ENCODE data around the gene CLIC1.
A peak's percentile ranks its signal among the peaks of the same experiment; 100 is the strongest.

Gene CLIC1

GRCh38 chr6:31708224-31708623 lies 28.1 kb downstream of the CLIC1 start:
- DNase-seq (ENCODE audit: low read depth), result no peak
- H3K4me3 ChIP-seq (ENCODE audit: low read depth, low read length), result no peak overlapping the region

- H3K4me3 ChIP-seq (ENCODE audit: low read depth, low read length), result no peak overlapping the region
- DNase-seq (ENCODE audit: low read depth), result no peak
These were observed 28.6 kb downstream of the CLIC1 start for GRCh38 chr6:31707701-31708100.

DNA sequence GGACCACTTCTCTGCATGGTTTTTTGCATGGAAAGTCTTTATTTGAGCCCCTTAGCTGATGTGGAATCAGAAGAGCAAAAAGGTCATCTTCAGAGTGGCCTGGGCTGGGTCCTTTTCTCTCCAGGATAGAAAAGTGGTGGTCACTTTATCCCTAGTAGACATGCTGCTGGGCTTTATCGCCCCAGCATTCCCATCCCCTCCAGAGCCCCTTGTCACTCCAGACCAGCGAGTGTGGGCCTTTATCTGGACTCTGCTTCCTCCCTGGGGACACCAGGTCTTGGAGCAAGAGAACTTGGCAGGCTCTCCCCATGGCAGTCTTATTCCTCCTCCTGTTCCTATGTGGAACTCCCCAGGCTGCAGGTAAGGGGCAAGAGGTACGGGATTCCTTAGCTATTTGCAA lies 29.7 kb downstream of the CLIC1 start, which contains the start of gene LY6G6F:
TSS of gene LY6G6F (plus strand) at position 268 of the 400 bp plus-strand sequence. CDS start at position 309, 41 bp downstream.
- no peak for DNase-seq (ENCODE audit: low read depth)
- no peak within 1 kb of the TSS for H3K4me3 ChIP-seq (ENCODE audit: low read depth, low read length)

GRCh38 chr6:31705931-31706330 lies 30.4 kb downstream of the CLIC1 start:
- no peak for DNase-seq (ENCODE audit: low read depth)
- no peak overlapping the region for H3K4me3 ChIP-seq (ENCODE audit: low read depth, low read length)

GRCh38 chr6:31702819-31703716 lies 33.3 kb downstream of the CLIC1 start, which contains the start of gene ABHD16A:
Gene ABHD16A, minus strand, starts transcription at chr6:31703324. Its CDS starts 43 bp downstream, at chr6:31703281.
- peak within 1 kb of the TSS; percentile 81 for H3K4me3 ChIP-seq (ENCODE audit: low read depth, low read length)
- peak; percentile 94 for DNase-seq (ENCODE audit: low read depth)

- no peak for DNase-seq (ENCODE audit: low read depth)
- H3K4me3 ChIP-seq (ENCODE audit: low read depth, low read length), result peak overlapping the region; percentile 81
These were observed 33.9 kb downstream of the CLIC1 start for GRCh38 chr6:31702405-31702818.

GRCh38 chr6:31701666-31702404 lies 34.5 kb downstream of the CLIC1 start:
- no peak for DNase-seq (ENCODE audit: low read depth)
- H3K4me3 ChIP-seq (ENCODE audit: low read depth, low read length), result peak overlapping the region; percentile 81

DNA sequence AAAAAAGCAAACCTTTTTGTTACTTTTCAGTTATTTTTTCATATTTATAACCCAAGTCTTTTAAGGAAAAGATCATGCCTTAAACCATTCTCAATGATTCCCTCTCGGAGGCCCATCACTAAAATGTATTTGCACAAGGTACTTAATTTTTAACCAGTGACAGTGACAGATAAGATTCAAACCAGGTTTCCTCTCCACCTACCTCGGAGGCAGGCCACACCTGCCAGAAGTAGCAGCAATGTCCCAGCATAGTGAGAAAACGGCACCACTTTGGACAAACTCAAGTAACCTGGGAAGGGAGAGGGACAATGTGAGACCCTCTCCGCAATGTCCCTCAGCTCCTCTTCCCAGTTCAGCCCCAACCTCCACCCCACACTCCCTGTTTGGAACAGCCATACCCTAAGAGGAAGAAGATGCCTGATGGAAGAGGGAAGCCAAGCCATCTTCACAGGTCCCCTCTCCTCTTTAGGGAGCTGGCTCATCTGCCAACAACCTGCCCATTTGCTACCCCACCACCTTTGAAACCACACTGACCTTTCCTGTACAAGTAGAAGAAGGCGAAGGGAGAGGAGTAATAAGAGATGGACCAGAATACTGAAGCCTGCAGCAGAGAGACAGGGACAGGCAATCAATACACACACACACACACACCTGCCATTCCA lies 35.5 kb downstream of the CLIC1 start:
- H3K4me3 ChIP-seq (ENCODE audit: low read depth, low read length), result no peak overlapping the region
- no peak for DNase-seq (ENCODE audit: low read depth)

GRCh38 chr6:31697555-31697954 lies 38.8 kb downstream of the CLIC1 start:
- DNase-seq (ENCODE audit: low read depth), result no peak
- no peak overlapping the region for H3K4me3 ChIP-seq (ENCODE audit: low read depth, low read length)

DNA sequence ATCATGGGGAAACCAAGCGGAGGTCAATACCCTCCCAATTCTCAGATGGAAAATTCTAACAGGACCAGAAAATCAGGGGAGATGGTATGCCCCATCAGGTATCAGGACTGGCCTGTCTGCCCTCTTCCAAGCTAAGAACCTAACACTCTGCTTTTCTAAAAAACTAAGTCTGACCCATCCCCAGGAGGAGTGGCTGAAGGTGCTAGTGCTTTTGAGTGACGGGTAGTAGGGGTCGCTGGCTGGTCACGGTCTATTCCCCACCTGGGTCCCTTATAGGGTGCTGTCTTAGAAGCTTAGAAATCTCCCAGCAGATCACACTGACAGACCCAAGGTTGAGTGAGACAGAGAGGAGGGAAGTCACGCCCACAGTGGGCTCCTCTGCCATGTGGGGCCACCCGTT lies 42.8 kb downstream of the CLIC1 start:
- no peak overlapping the region for H3K4me3 ChIP-seq (ENCODE audit: low read depth, low read length)
- no peak for DNase-seq (ENCODE audit: low read depth)

- no peak for DNase-seq (ENCODE audit: low read depth)
- H3K4me3 ChIP-seq (ENCODE audit: low read depth, low read length), result no peak overlapping the region
These were observed 43.4 kb downstream of the CLIC1 start for GRCh38 chr6:31692886-31693285.

DNA sequence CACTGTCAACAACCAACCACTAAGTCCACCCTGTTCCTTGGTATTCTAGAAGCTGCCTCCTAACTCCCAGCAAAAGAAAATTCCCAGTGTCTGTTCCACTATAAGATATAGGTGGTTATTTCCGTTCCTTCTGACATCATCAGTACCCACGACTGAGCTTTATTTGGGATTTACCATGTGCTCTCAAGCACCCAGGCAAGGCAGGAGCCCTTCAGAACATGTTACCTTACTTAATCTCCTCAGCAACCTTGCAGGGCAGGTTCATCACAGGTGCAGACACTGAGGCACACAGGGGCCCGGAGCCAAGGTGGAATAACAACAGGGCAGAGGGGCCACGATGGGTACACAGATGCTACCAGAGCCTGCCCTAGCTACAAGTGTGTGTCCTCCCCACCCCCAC lies 44.0 kb downstream of the CLIC1 start:
- no peak overlapping the region for H3K4me3 ChIP-seq (ENCODE audit: low read depth, low read length)
- no peak for DNase-seq (ENCODE audit: low read depth)

DNA sequence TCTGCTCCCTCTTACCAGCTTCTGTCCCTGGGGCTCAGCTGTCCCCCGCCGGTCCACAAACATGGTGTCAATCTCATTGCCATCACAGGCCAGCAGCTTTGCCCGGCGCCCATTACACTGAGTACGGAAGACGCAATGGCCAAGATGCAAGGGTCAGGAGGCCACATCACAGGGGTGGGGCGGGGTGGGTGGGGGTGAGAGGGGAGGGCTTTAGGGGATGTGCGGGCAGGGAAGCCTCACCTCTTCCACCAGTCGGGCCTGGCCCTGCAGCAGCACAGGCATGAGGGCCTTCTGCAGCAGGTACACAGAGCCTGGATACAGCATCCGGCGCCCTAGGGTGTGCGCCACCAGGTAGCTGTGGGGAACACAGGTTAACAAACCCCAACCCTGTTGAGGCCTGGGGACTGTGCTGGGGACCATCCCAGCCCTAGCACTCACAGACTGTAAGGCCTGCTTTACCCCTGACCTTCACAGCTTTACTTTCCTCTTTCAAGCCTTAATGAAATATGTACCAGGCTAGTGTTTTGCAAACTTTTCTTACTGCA lies 44.7 kb downstream of the CLIC1 start:
- H3K4me3 ChIP-seq (ENCODE audit: low read depth, low read length), result no peak overlapping the region

DNA sequence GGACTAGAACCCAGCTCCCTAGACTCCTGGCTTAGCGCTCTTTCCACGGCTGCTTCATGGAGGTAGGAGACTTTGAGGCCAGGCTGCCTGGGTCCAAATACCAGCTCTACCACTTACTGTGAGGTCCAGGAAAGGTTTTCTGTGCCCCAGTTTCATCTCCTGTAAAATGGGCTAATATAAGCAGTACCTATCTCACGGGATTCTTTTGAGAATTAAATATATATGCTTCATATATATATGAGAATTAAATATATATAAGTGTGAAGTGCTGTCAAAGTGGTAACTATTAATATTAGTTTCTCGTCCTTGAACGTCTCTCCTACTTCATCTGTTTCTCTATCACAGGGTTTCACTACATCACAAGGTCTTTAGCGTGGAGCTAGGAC lies 45.3 kb downstream of the CLIC1 start:
- H3K4me3 ChIP-seq (ENCODE audit: low read depth, low read length), result no peak overlapping the region
- no peak for DNase-seq (ENCODE audit: low read depth)

More for the DNA sequence above, 44.7 kb downstream of the CLIC1 start:
- DNase-seq (ENCODE audit: low read depth), result no peak

DNA sequence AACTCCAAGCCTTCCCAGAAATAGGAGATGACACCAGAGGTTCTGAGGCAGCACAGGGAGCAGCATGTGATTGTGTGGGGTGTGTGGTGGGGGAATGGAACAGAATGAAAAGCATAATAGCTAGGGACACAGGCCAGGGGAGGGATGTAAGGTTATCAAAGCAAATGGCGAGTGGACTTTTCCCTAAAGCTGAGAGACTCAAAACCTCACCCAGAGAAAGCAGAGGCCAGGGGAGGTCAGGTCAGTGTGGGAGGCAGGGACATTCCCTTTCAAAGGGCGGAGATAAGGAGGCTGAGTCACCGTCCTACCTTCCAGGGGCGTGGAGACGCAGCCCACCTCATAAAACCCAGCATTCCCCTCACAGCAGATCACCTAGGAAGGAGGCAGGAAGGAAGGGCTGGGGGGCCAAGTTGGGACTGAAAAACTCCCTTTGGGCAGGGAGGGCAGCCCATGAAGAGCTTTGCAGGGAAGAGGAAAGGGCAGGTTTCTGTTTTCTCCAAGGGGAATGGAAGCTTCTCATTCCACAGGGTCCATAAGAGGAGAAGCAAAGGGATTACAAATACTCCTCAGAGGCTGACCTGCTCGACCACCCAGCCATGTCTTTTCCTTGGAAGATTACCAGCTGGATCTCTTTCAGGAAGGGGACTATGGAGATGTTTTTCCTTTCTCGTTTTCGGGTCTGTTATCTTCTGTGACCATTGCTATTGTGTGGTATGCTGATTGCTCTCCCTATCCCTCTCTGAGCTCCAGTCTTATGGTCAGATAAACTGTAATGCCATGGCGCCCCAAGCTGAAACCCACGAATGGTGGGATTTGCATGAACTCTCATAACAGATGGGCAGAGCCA lies 45.9 kb downstream of the CLIC1 start:
- no peak overlapping the region for H3K4me3 ChIP-seq (ENCODE audit: low read depth, low read length)
- DNase-seq (ENCODE audit: low read depth), result no peak

DNA sequence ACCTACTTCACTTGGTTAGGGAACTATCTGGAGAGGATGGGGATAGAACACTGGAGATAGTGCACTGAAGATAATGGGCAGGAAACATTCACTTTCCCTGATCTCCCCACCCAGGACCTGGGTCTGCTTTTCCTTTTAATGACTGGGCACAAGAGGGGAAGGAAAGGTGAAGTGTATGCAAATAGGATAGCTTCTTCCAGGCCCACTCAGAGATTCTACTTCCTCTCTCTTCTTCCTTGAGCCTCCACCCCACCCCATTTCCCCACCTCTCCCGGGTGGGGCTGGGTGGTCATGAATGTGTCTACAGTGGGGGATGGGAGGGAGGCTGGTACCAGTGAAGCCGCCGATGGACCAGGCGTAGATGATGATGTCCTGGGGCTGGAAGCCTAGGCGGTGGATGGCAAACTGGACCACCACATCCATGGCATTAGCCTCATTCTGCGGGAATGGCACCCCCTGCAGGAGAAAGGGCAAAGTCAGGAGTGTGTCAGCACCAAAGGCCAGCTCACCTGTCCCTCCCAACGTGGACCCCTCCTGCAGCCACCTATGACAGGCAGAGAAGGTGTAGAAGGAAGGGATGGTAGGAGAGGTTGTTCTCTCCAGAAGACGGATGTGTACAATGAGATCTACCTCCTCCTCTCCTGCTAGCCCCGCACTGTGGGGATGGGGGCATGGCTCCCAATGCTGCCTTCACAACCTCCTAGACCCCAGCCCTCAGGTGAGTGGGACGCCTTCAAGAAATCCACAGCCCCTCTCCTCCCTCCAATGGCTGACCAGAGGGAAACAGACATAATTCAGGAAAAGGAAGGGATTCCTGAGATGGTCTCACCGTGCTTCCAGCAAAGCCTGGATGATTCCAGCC lies 46.9 kb downstream of the CLIC1 start:
- H3K4me3 ChIP-seq (ENCODE audit: low read depth, low read length), result no peak overlapping the region
- no peak for DNase-seq (ENCODE audit: low read depth)

DNA sequence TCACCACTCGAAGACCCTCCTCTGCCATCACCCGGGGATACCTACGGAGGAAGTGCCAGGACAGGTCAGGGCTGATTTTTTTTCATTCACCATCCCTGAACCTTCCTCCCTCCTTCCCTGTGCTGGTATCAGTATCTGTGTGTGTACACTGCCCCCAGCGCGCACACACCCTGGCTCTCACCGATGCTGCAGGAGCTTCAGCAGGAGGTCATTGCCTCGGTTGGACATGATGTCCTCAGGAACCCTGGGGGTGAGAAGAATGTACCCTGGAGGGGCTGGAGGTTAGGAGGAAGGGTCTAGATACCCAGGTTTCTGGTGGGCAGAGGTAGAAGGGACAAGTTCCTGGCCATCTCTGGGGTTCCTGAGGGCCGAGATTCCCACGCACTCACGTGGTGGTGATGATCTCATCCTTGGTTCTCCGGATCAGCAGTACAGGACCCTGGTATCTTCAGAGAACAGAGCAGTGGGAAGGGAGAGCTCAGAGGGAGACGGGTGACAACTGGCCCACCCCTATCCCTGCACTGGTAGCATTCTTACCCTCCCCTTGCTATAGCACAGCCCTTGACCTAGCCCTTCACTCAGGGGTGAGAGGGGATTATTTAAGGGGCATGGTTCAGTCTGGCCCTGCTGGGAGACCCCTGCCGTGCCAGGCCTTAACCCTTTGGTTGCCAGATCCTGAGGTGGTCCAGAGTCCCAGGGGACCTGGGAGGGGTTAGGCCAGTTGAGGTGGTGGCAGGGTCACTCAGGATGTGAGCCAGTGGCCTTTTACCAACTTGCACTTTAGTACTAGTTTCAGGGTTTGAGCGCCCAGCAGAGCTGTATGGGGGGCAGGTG lies 48.3 kb downstream of the CLIC1 start:
- no peak overlapping the region for H3K4me3 ChIP-seq (ENCODE audit: low read depth, low read length)
- DNase-seq (ENCODE audit: low read depth), result no peak

All from skeletal muscle cell (primary cell).